Pancreas (tissue), 10 donors: Measurements from ENCODE around the gene STAB2. TPM values are rescaled to one million over a fixed set of nuclear protein-coding genes. Genes with fewer than 3 reads are reported as not detected.

Experiments used
- ATAC-seq, 4 donors: fragments of 200-7000 bp; cut with Tn5 transposase; one replicate each; pipeline versions ENCODE4 v1.8.0 to v1.9.1; 2020; ENCODE audit warnings: mild to moderate bottlenecking in 4 of 4, moderate library complexity in 4 of 4
- DNase-seq, 6 donors: peaks; one replicate each; pipeline ENCODE4 v3.0.0-alpha.2; 2020
- FAIRE-seq: peaks from 2 replicates; lab custom pipeline; 2012; peaks lifted over from hg19 to GRCh38; lab: Jason Lieb, UNC
- H3K27ac ChIP-seq, 4 donors: fragments of 200-600 bp; sonication (generic); 1 replicate in 3 of 4; 2 replicates in 1 of 4; pipeline versions ENCODE4 v1.5.0 to v1.8.0; 2020
- H3K27me3 ChIP-seq, 4 donors: fragments of 200-600 bp; one replicate each; pipeline ENCODE4 v1.8.0; 2021
- H3K36me3 ChIP-seq, 3 donors: fragments of 200-600 bp; sonication (generic) in 1 of 3; one replicate each; pipeline versions ENCODE4 v1.5.0 to v1.8.0; 2020 to 2021
- H3K4me1 ChIP-seq, 3 donors: fragments of 200-600 bp; one replicate each; pipeline ENCODE4 v1.8.0; 2021
- H3K4me3 ChIP-seq, 4 donors: fragments of 200-600 bp; sonication (generic) in 2 of 4; one replicate each; pipeline versions ENCODE4 v1.5.0 to v1.8.0; 2020 to 2021
- H3K9me3 ChIP-seq, 4 donors: fragments of 200-600 bp; one replicate each; pipeline ENCODE4 v1.8.0; 2021
- CTCF ChIP-seq, 4 donors: fragments of 200-600 bp; sonication (generic) in 3 of 4; IDR thresholded peaks; one replicate each; pipeline versions ENCODE4 v1.5.0 to v1.8.0; 2021; ENCODE audit warnings: antibody characterized with exemption in 4 of 4
- WGBS, 2 donors: extraction: QIAGEN DNeasy Blood & Tissue Kit; methylation state at CpG; one replicate each; pipeline ENCODE4 v1.1.7; 2013; 5-methylcytosine and 5-hydroxymethylcytosine counted together
- intact Hi-C, 3 donors: fragments of 100-400 bp; cut with DNase I; formaldehyde crosslinking; loops; one replicate each; pipeline versions ENCODE4 v1.11.1 to v1.14.2; 2022
- polyA plus RNA-seq, 2 donors: library from polyadenylated mRNA; stranded (reverse); fragments of 200-250 nt; gene quantifications; one replicate each; pipeline ENCODE4 v1.2.3, GENCODE V29; 2013
- total RNA-seq, 6 donors: library from RNA; stranded (reverse); fragmentation: NEBNext Ultra II Directional in 4 of 6; extraction: Animal tissue kit (Norgen Biotek cat#: 25700) in 4 of 6; gene quantifications; one replicate each; pipeline versions ENCODE4 v1.2.1 to v1.2.4, GENCODE V29; 2021 to 2023
- donor health status: healthy with polysubstance abuse.
- donor health status: DM: no; HTN: no; CAD: no; lungs with moderate emphysema.
- donor health status: DM: no; HTN: no; CAD: no.
- donor health status: control.
- donor health status: control.
- donor health status: Bipolar disorder and iron deficiency.
- donor health status: DM: yes; HTN: yes; CAD: no.
- donor health status: DM: no; HTN: no; CAD: no.
- donor health status: DM: no; HTN: no; CAD: no.
- donor health status: DM: yes; HTN: yes; CAD: no.

STAB2 gene
- total and polyA plus RNA-seq, 8 donors = under 0.01 to 0.16 (median 0.08) TPM; not detected in 1

- no peak for TF ChIP-seq CTCF (IDR thresholded peaks at IDR 0.05)
- DNase-seq = no peak
- no peak for FAIRE-seq
- Histone ChIP-seq H3K27me3 (no peaks in the 10 kb centered on the region), H3K36me3 (no peaks in the 10 kb centered on the region), H3K9me3 (no peaks in the 10 kb centered on the region), H3K4me3 (no peak overlapping the region), H3K4me1 (no peaks in the 10 kb centered on the region), H3K27ac (no peak overlapping the region)
- ATAC-seq = no peak
- intact Hi-C loops = no loop called here
- 73 to 80% methylated on average over 1 of the region's 1 CpG for WGBS, 2 donors
Observed at GRCh38 chr12:103589517-103589916, 2.4 kb downstream of the STAB2 start.

- no peak overlapping the region for H3K27ac ChIP-seq
- ATAC-seq (no peak), FAIRE-seq (no peak), DNase-seq (no peak)
- intact Hi-C loops = no loop called here
- TF ChIP-seq CTCF (IDR thresholded peaks at IDR 0.05) = no peak
- no peaks in the 10 kb centered on the region for H3K36me3 ChIP-seq
- H3K9me3 ChIP-seq = no peaks in the 10 kb centered on the region
- H3K27me3 ChIP-seq = no peaks in the 10 kb centered on the region
- H3K4me1 ChIP-seq = no peaks in the 10 kb centered on the region
- 26 to 33% methylated on average over 1 of the region's 1 CpG for WGBS, 2 donors
- no peak overlapping the region for H3K4me3 ChIP-seq
Observed at GRCh38 chr12:103590271-103590670, 3.2 kb downstream of the STAB2 start.

GRCh38 chr12:103596981-103597380 is 9.9 kb downstream of the STAB2 start:
- TF ChIP-seq CTCF (IDR thresholded peaks at IDR 0.05) = no peak
- Histone ChIP-seq H3K9me3 (no peaks in the 10 kb centered on the region), H3K36me3 (no peaks in the 10 kb centered on the region), H3K4me3 (no peak overlapping the region), H3K4me1 (no peaks in the 10 kb centered on the region), H3K27me3 (no peaks in the 10 kb centered on the region), H3K27ac (no peak overlapping the region)
- intact Hi-C loops = no loop called here
- DNase-seq = no peak
- 87 to 93% methylated on average over 4 of the region's 4 CpGs for WGBS, 2 donors
- FAIRE-seq = no peak
- ATAC-seq = no peak

GRCh38 chr12:103599274-103599673 is 12.2 kb downstream of the STAB2 start:
- no peaks in the 10 kb centered on the region for H3K27me3 ChIP-seq
- no peak for DNase-seq
- H3K27ac ChIP-seq = no peak overlapping the region
- no peaks in the 10 kb centered on the region for H3K9me3 ChIP-seq
- ATAC-seq = no peak
- H3K4me3 ChIP-seq = no peak overlapping the region
- FAIRE-seq = no peak
- no peaks in the 10 kb centered on the region for H3K4me1 ChIP-seq
- intact Hi-C loops = no loop called here
- TF ChIP-seq CTCF (IDR thresholded peaks at IDR 0.05) = no peak
- no peaks in the 10 kb centered on the region for H3K36me3 ChIP-seq

GRCh38 chr12:103600967-103601728 is 14.1 kb downstream of the STAB2 start:
- DNase-seq (no peak), FAIRE-seq (no peak), ATAC-seq (peak in 2 of 4 donors; percentile 46 to 47)
- intact Hi-C loops = no loop called here
- H3K36me3 ChIP-seq = no peaks in the 10 kb centered on the region
- H3K4me1 ChIP-seq = no peaks in the 10 kb centered on the region
- TF ChIP-seq CTCF (IDR thresholded peaks at IDR 0.05) = no peak
- H3K9me3 ChIP-seq = no peaks in the 10 kb centered on the region
- 74 to 81% methylated on average over 10 of the region's 10 CpGs for WGBS, 2 donors
- H3K27me3 ChIP-seq = no peaks in the 10 kb centered on the region
- H3K27ac ChIP-seq = no peak overlapping the region
- no peak overlapping the region for H3K4me3 ChIP-seq
